Astrocyte (in vitro differentiated cells and primary cell): ENCODE data around the gene TERT. TPM values are rescaled to one million over a fixed set of nuclear protein-coding genes. Genes with fewer than 3 reads are reported as not detected.

Source experiments
- DNase-seq: peaks from one replicate; pipeline ENCODE4 v3.0.0-alpha.2; 2010; ENCODE audit warnings: low read depth
- FAIRE-seq: peaks from 2 replicates; lab custom pipeline; 2011; peaks lifted over from hg19 to GRCh38; lab: Jason Lieb, UNC
- H2AFZ ChIP-seq: 2 replicates; pipeline ENCODE4 v1.6.0; 2012; ENCODE audit warnings: low read depth, low read length, inconsistent platforms
- H3K27ac ChIP-seq: 2 replicates; pipeline ENCODE4 v1.5.1; 2011; ENCODE audit warnings: low read depth, low read length, inconsistent platforms
- H3K27me3 ChIP-seq: 2 replicates; pipeline ENCODE4 v1.6.0; 2011; ENCODE audit warnings: low read length, inconsistent platforms; ENCODE audit not compliant: insufficient read depth
- H3K36me3 ChIP-seq: 2 replicates; pipeline ENCODE4 v1.5.1; 2011; ENCODE audit warnings: low read length, inconsistent platforms; ENCODE audit not compliant: insufficient read depth
- H3K4me1 ChIP-seq: 2 replicates; pipeline ENCODE4 v1.5.1; 2011; ENCODE audit warnings: low read length, inconsistent platforms; ENCODE audit not compliant: insufficient read depth
- H3K4me2 ChIP-seq: 2 replicates; pipeline ENCODE4 v1.6.0; 2012; ENCODE audit warnings: low read length, inconsistent platforms
- H3K4me3 ChIP-seq: 2 replicates; pipeline ENCODE4 v1.5.1; 2011; ENCODE audit warnings: low read depth, mild to moderate bottlenecking, low read length, inconsistent platforms; ENCODE audit not compliant: insufficient read depth
- H3K79me2 ChIP-seq: 2 replicates; pipeline ENCODE4 v1.6.0; 2012; ENCODE audit warnings: mild to moderate bottlenecking, low read length, inconsistent platforms; ENCODE audit not compliant: insufficient read depth
- H3K9ac ChIP-seq: 2 replicates; pipeline ENCODE4 v1.6.0; 2012; ENCODE audit warnings: mild to moderate bottlenecking, low read length, inconsistent platforms
- H3K9me3 ChIP-seq: 2 replicates; pipeline ENCODE4 v1.5.1; 2012; ENCODE audit warnings: low read depth, mild to moderate bottlenecking, low read length, inconsistent platforms; ENCODE audit not compliant: insufficient read depth
- H4K20me1 ChIP-seq: 2 replicates; pipeline ENCODE4 v1.6.0; 2012; ENCODE audit warnings: low read length, inconsistent platforms; ENCODE audit not compliant: insufficient read depth
- H3K27ac Mint-ChIP-seq: one replicate; pipeline ENCODE4 v1.8.0; 2021; ENCODE audit warnings: mild to moderate bottlenecking, mixed read lengths; ENCODE audit not compliant: unreplicated experiment
- H3K27me3 Mint-ChIP-seq: one replicate; pipeline ENCODE4 v1.8.0; 2021; ENCODE audit warnings: low read depth, mixed read lengths; ENCODE audit not compliant: unreplicated experiment
- H3K36me3 Mint-ChIP-seq: one replicate; pipeline ENCODE4 v1.8.0; 2021; ENCODE audit warnings: low read depth, mixed read lengths; ENCODE audit not compliant: unreplicated experiment
- H3K4me1 Mint-ChIP-seq: one replicate; pipeline ENCODE4 v1.8.0; 2021; ENCODE audit warnings: low read depth, mixed read lengths; ENCODE audit not compliant: unreplicated experiment
- H3K4me3 Mint-ChIP-seq: one replicate; pipeline ENCODE4 v1.8.0; 2021; ENCODE audit warnings: mild to moderate bottlenecking, moderate library complexity, mixed read lengths; ENCODE audit not compliant: unreplicated experiment
- H3K9me3 Mint-ChIP-seq: one replicate; pipeline ENCODE4 v1.8.0; 2021; ENCODE audit warnings: mild to moderate bottlenecking, mixed read lengths; ENCODE audit not compliant: unreplicated experiment
- CTCF ChIP-seq: IDR thresholded peaks from 2 replicates; pipeline ENCODE4 v1.5.1; 2011; ENCODE audit warnings: low read depth, mild to moderate bottlenecking, inconsistent platforms, low read length, moderate library complexity; ENCODE audit not compliant: insufficient read depth
- EZH2 ChIP-seq: IDR thresholded peaks from 2 replicates; pipeline ENCODE4 v1.6.1; 2012; ENCODE audit warnings: mild to moderate bottlenecking, low read length, inconsistent platforms; ENCODE audit not compliant: insufficient read depth
- total RNA-seq: library from RNA; stranded (reverse); gene quantifications from 2 replicates; pipeline ENCODE4 v1.2.1, GENCODE V29; 2021

The TERT gene
- total RNA-seq, 1 donor from 2014 or later, result 0.50 TPM

- no peaks in the 10 kb centered on the region for H3K27me3 ChIP-seq
- no peaks in the 10 kb centered on the region for H3K36me3 ChIP-seq
- no peak for TF ChIP-seq CTCF
- TF ChIP-seq EZH2, result no peak
- no peaks in the 10 kb centered on the region for H3K4me1 Mint-ChIP-seq
- no peaks in the 10 kb centered on the region for H3K9me3 Mint-ChIP-seq
- no peaks in the 10 kb centered on the region for H3K4me1 ChIP-seq
- no peaks in the 10 kb centered on the region for H3K79me2 ChIP-seq
- no peak overlapping the region for H3K27ac Mint-ChIP-seq
- H3K36me3 Mint-ChIP-seq, result peaks cover 3% of the 10 kb centered on the region
- H3K9me3 ChIP-seq, result no peaks in the 10 kb centered on the region
- H3K9ac ChIP-seq, result no peak overlapping the region
- no peak overlapping the region for H3K4me2 ChIP-seq
- DNase-seq (no peak), FAIRE-seq (no peak)
- H4K20me1 ChIP-seq, result no peaks in the 10 kb centered on the region
- H3K27me3 Mint-ChIP-seq, result peaks cover 33% of the 10 kb centered on the region
- no peak overlapping the region for H3K4me3 Mint-ChIP-seq
- H3K27ac ChIP-seq, result no peak overlapping the region
- no peak overlapping the region for H2AFZ ChIP-seq
- no peak overlapping the region for H3K4me3 ChIP-seq
These were observed 42.9 kb downstream of the TERT start for GRCh38 chr5:1251678-1252580.

- H3K27me3 Mint-ChIP-seq, result peaks cover 23% of the 10 kb centered on the region
- Histone ChIP-seq H2AFZ (no peak overlapping the region), H3K9me3 (no peaks in the 10 kb centered on the region), H3K79me2 (no peaks in the 10 kb centered on the region), H4K20me1 (no peaks in the 10 kb centered on the region), H3K4me3 (no peak overlapping the region), H3K9ac (no peak overlapping the region), H3K27ac (no peak overlapping the region), H3K27me3 (no peaks in the 10 kb centered on the region), H3K4me1 (no peaks in the 10 kb centered on the region), H3K36me3 (no peaks in the 10 kb centered on the region), H3K4me2 (no peak overlapping the region)
- no peak overlapping the region for H3K4me3 Mint-ChIP-seq
- H3K9me3 Mint-ChIP-seq, result no peaks in the 10 kb centered on the region
- DNase-seq (no peak), FAIRE-seq (no peak)
- TF ChIP-seq EZH2 (no peak), CTCF (no peak)
- H3K27ac Mint-ChIP-seq, result no peak overlapping the region
- H3K36me3 Mint-ChIP-seq, result no peaks in the 10 kb centered on the region
- H3K4me1 Mint-ChIP-seq, result no peaks in the 10 kb centered on the region
These were observed 45.2 kb downstream of the TERT start for GRCh38 chr5:1249366-1250280.
